GM19397 (cell line): ENCODE measurements around the gene PLA2G10.
"Not testable (repeated sequence)": the region's sequence is repeated elsewhere in the genome, so short reads cannot be mapped to it uniquely, and the experiment has no call there.

Experiments
- ATAC-seq: cut with Tn5 transposase; IDR thresholded peaks from one replicate; pipeline ENCODE4 v1.9.1; 2021; ENCODE audit warnings: mild to moderate bottlenecking, moderate library complexity; ENCODE audit not compliant: unreplicated experiment

Gene PLA2G10

GRCh38 chr16:14694129-14694528, at the start of gene PLA2G10:
PLA2G10 (minus strand) TSS chr16:14694308; CDS start chr16:14694229, 79 bp downstream.
- not testable (repeated sequence) for ATAC-seq

GRCh38 chr16:14742273-14743128, 48.4 kb upstream of the PLA2G10 start, which contains the start of gene NPIPA2:
NPIPA2 (plus strand) TSS chr16:14742533; CDS start chr16:14748066, 5,533 bp downstream.
- peak; percentile 98 for ATAC-seq

GRCh38 chr16:14741794-14742193, 47.7 kb upstream of the PLA2G10 start:
- not testable (repeated sequence) for ATAC-seq

- not testable (repeated sequence) for ATAC-seq
These were observed 46.8 kb upstream of the PLA2G10 start for GRCh38 chr16:14740832-14741385.

GRCh38 chr16:14733233-14733632, 39.1 kb upstream of the PLA2G10 start:
- ATAC-seq, result not testable (repeated sequence)

GRCh38 chr16:14703156-14704011, 9.3 kb upstream of the PLA2G10 start, which contains the start of gene NPIPA3:
NPIPA3 (plus strand) TSS chr16:14703411; CDS start chr16:14708944, 5,533 bp downstream.
- peak; percentile 99 for ATAC-seq

GRCh38 chr16:14702672-14703071, 8.6 kb upstream of the PLA2G10 start:
- not testable (repeated sequence) for ATAC-seq

GRCh38 chr16:14701859-14702258, 7.8 kb upstream of the PLA2G10 start:
- not testable (repeated sequence) for ATAC-seq

GRCh38 chr16:14685870-14686793, 8.0 kb downstream of the PLA2G10 start:
- ATAC-seq, result not testable (repeated sequence)

- no peak for ATAC-seq
These were observed 12.0 kb downstream of the PLA2G10 start for GRCh38 chr16:14682121-14682520.

GRCh38 chr16:14681115-14681514, 13.0 kb downstream of the PLA2G10 start:
- no peak for ATAC-seq

- ATAC-seq, result not testable (repeated sequence)
These were observed 13.7 kb downstream of the PLA2G10 start for GRCh38 chr16:14680396-14680795.

GRCh38 chr16:14678748-14679497, 15.2 kb downstream of the PLA2G10 start:
- ATAC-seq, result no peak

- ATAC-seq, result no peak
These were observed 16.5 kb downstream of the PLA2G10 start for GRCh38 chr16:14677627-14678026.

- no peak for ATAC-seq
These were observed 17.5 kb downstream of the PLA2G10 start for GRCh38 chr16:14676633-14677032.

- no peak for ATAC-seq
These were observed 21.6 kb downstream of the PLA2G10 start for GRCh38 chr16:14672403-14672971.

- ATAC-seq, result no peak
These were observed 24.3 kb downstream of the PLA2G10 start for GRCh38 chr16:14669776-14670175.

GRCh38 chr16:14668556-14669223, 25.4 kb downstream of the PLA2G10 start:
- no peak for ATAC-seq
